HFF-Myc (cell line): ENCODE measurements around the gene KRTDAP.
"Not testable (repeated sequence)": the region's sequence is repeated elsewhere in the genome, so short reads cannot be mapped to it uniquely, and the experiment has no call there.

Experiments
- DNase-seq: peaks from one replicate; pipeline ENCODE4 v3.0.0-alpha.2; 2011; ENCODE audit warnings: low read depth; ENCODE audit errors: extremely low read depth
- H3K4me3 ChIP-seq: replicated peaks from 2 replicates; pipeline ENCODE4 v1.5.1; 2011; ENCODE audit warnings: low read depth, mild to moderate bottlenecking, control low read depth, low read length
- CTCF ChIP-seq: IDR thresholded peaks from 2 replicates; pipeline ENCODE4 v1.5.1; 2012; ENCODE audit warnings: mild to moderate bottlenecking, low read depth, low read length, control low read depth; ENCODE audit errors: missing control alignments

KRTDAP gene

GRCh38 chr19:35487656-35488182 is 2.5 kb downstream of the KRTDAP start:
- no peak for DNase-seq
- H3K4me3 ChIP-seq: no peak overlapping the region
- no peak for TF ChIP-seq CTCF

GRCh38 chr19:35486268-35486708 is 4.0 kb downstream of the KRTDAP start:
- no peak for DNase-seq
- H3K4me3 ChIP-seq: no peak overlapping the region
- no peak for TF ChIP-seq CTCF

- DNase-seq: no peak
- no peak overlapping the region for H3K4me3 ChIP-seq
- no peak for TF ChIP-seq CTCF
Measured at GRCh38 chr19:35484252-35485036, 5.8 kb downstream of the KRTDAP start.

- no peak for TF ChIP-seq CTCF
- no peak for DNase-seq
- H3K4me3 ChIP-seq: no peak overlapping the region
Measured at GRCh38 chr19:35483089-35483488, 7.2 kb downstream of the KRTDAP start.

- DNase-seq: no peak
- no peak overlapping the region for H3K4me3 ChIP-seq
- TF ChIP-seq CTCF: no peak
Measured at GRCh38 chr19:35478794-35479677, 11.2 kb downstream of the KRTDAP start.

- H3K4me3 ChIP-seq: no peak overlapping the region
- no peak for DNase-seq
- TF ChIP-seq CTCF: peak; percentile 34
Measured at GRCh38 chr19:35476149-35476548, 14.1 kb downstream of the KRTDAP start.

- not testable (repeated sequence) for H3K4me3 ChIP-seq, DNase-seq
Measured at GRCh38 chr19:35474594-35474993, 15.7 kb downstream of the KRTDAP start.
